GOT3 (cell line): Measurements from ENCODE around the gene LAMB4.

Experiments
- DNase-seq: peaks from one replicate; lab custom pipeline; 2025; ENCODE audit warnings: mixed read lengths; lab: John Stamatoyannopoulos, UW

The LAMB4 gene

GRCh38 chr7:107996072-107996882 is 133.9 kb downstream of the LAMB4 start:
- no peak for DNase-seq

GRCh38 chr7:107995184-107996071 is 134.7 kb downstream of the LAMB4 start:
- DNase-seq, result no peak

- no peak for DNase-seq
These were observed 135.6 kb downstream of the LAMB4 start for GRCh38 chr7:107994421-107995030.

- no peak for DNase-seq
These were observed 136.3 kb downstream of the LAMB4 start for GRCh38 chr7:107993891-107994291.

- DNase-seq, result no peak
These were observed 140.4 kb downstream of the LAMB4 start for GRCh38 chr7:107989618-107990373.

- DNase-seq, result no peak
These were observed 147.2 kb downstream of the LAMB4 start for GRCh38 chr7:107982918-107983389.

- no peak for DNase-seq
These were observed 147.9 kb downstream of the LAMB4 start for GRCh38 chr7:107982042-107982840.

- no peak for DNase-seq
These were observed 148.7 kb downstream of the LAMB4 start for GRCh38 chr7:107981466-107981865.

- no peak for DNase-seq
These were observed 149.4 kb downstream of the LAMB4 start for GRCh38 chr7:107980671-107981190.

GRCh38 chr7:107980171-107980570 is 150.0 kb downstream of the LAMB4 start:
- no peak for DNase-seq

- no peak for DNase-seq
These were observed 151.2 kb downstream of the LAMB4 start for GRCh38 chr7:107978815-107979408.

- no peak for DNase-seq
These were observed 153.1 kb downstream of the LAMB4 start for GRCh38 chr7:107977048-107977447.

GRCh38 chr7:107976620-107977019 is 153.5 kb downstream of the LAMB4 start:
- no peak for DNase-seq

GRCh38 chr7:107975394-107976013 is 154.7 kb downstream of the LAMB4 start:
- no peak for DNase-seq

GRCh38 chr7:107973861-107974260 is 156.3 kb downstream of the LAMB4 start:
- no peak for DNase-seq
